ENCODE measurements around the gene TNFAIP6. TPM values are rescaled to one million over a fixed set of nuclear protein-coding genes. Genes with fewer than 3 reads are reported as not detected.

The TNFAIP6 gene
- total and polyA plus RNA-seq, 2 of the 8 experiments (the other 6 are each of a cell fraction or from before 2014, with no cell fraction given): 1.1 to 2.0 TPM

- Histone ChIP-seq H3K4me2 (ENCODE audit: insufficient read depth in 1 of 2, low read depth in 2 of 2, low read length in 2 of 2) (no peak overlapping the region), H2AK5ac (ENCODE audit: low read depth, low read length) (no peak overlapping the region), H3K18ac (ENCODE audit: extremely low read depth, low read length) (no peak overlapping the region), H2BK15ac (ENCODE audit: low read length) (no peak overlapping the region), H2BK120ac (replicated peaks; ENCODE audit: low read depth, low read length) (no peak overlapping the region), H2BK5ac (ENCODE audit: low read depth, low read length) (no peak overlapping the region), H2BK20ac (ENCODE audit: low read length) (no peak overlapping the region), H3K14ac (ENCODE audit: insufficient read length) (no peak overlapping the region), H2BK12ac (ENCODE audit: low read depth, low read length) (no peak overlapping the region), H3K56ac (replicated peaks; ENCODE audit: insufficient read length, low read depth, low read length) (no peak overlapping the region), H4K91ac (replicated peaks; ENCODE audit: insufficient read length, low read length) (no peak overlapping the region), H3K4ac (replicated peaks; ENCODE audit: insufficient read length, low read depth, low read length) (no peak overlapping the region), H3K4me1 (replicated peaks in 1 of 4; ENCODE audit: control insufficient read depth in 3 of 4, insufficient read depth in 4 of 4, low read length in 3 of 4) (peaks cover 0 to 8% (median 3%) of the 10 kb centered on the region in 4 experiments; a peak in 3 of 7 replicates), H3K4me3 (ENCODE audit: extremely low read depth in 1 of 4, insufficient read depth in 2 of 4, low read depth in 3 of 4, low read length in 4 of 4) (0 out of 8 replicates have a peak overlapping the region, but pooled peaks of 1 of the 4 experiments have one; percentile 8), H3K27ac (ENCODE audit: low read depth, low read length) (no peak overlapping the region), H3K79me1 (ENCODE audit: low read depth, low read length) (0 out of 2 replicates have a peak, but pooled peaks cover 2% of the 10 kb centered on the region), H3K23ac (ENCODE audit: insufficient read length) (no peak overlapping the region), H4K20me1 (replicated peaks in 1 of 2; ENCODE audit: control insufficient read depth in 1 of 2, insufficient read depth in 2 of 2, low read length in 2 of 2) (no peaks in the 10 kb centered on the region), H3K9me3 (ENCODE audit: insufficient read depth in 2 of 2, low read depth in 1 of 2, low read length in 1 of 2) (no peaks in the 10 kb centered on the region), H2AFZ (ENCODE audit: low read length) (no peak overlapping the region), H3K9ac (replicated peaks in 1 of 4; ENCODE audit: extremely low read depth in 1 of 4, low read depth in 3 of 4, low read length in 3 of 4) (no peak overlapping the region), H4K8ac (ENCODE audit: extremely low read depth, insufficient read depth, low read length) (no peak overlapping the region), H3K36me3 (ENCODE audit: control insufficient read depth in 2 of 4, insufficient read depth in 4 of 4, low read length in 3 of 4) (no peaks in the 10 kb centered on the region), H3K27me3 (replicated peaks in 1 of 4; ENCODE audit: control insufficient read depth in 3 of 4, extremely low read depth in 1 of 4, insufficient read depth in 3 of 4, low read length in 3 of 4) (no peaks in the 10 kb centered on the region), H3K79me2 (ENCODE audit: control insufficient read depth in 1 of 2, insufficient read depth in 2 of 2, low read length in 2 of 2) (no peaks in the 10 kb centered on the region), H4K5ac (ENCODE audit: insufficient read length, low read depth, low read length) (no peak overlapping the region), H3K23me2 (ENCODE audit: low read depth, low read length) (no peaks in the 10 kb centered on the region)
- FAIRE-seq (peak; percentile 70), DNase-seq (ENCODE audit: low read depth in 1 of 2, low spot score in 2 of 2) (no peak)
- WGBS, 2 experiments (ENCODE audit: extremely low coverage in 1 of 2, insufficient coverage in 1 of 2, insufficient read length in 1 of 2, insufficient replicate concordance in 2 of 2, low coverage in 1 of 2, low lambda C conversion rate in 2 of 2, missing lambda C conversion rate in 1 of 2): 32% methylated on average over 3 of the region's 3 CpGs; no CpG with 5 or more reads in 1 of the 2 experiments
- POLR2A ChIA-PET (ENCODE audit: partially characterized antibody): no interaction called here
- CTCF ChIA-PET (ENCODE audit: partially characterized antibody): no interaction called here
- TF ChIP-seq TCF12 (IDR thresholded peaks at IDR 0.05; ENCODE audit: low read depth, low read length) (no peak), JUN (IDR thresholded peaks at IDR 0.05; ENCODE audit: low read depth, low read length) (no peak), EGR1 (IDR thresholded peaks at IDR 0.05; ENCODE audit: borderline replicate concordance, low read depth, low read length) (no peak), TBP (IDR thresholded peaks at IDR 0.05; ENCODE audit: low read depth, low read length) (no peak), POU5F1 (IDR thresholded peaks at IDR 0.05; ENCODE audit: low read depth, low read length) (0 out of 2 replicates have a peak, but pooled peaks have one; percentile 25), SRF (IDR thresholded peaks at IDR 0.05; ENCODE audit: low read depth, low read length) (no peak), MAX (IDR thresholded peaks at IDR 0.05) (no peak), TAF1 (IDR thresholded peaks at IDR 0.05; ENCODE audit: low read depth, low read length) (no peak), CEBPB (IDR thresholded peaks at IDR 0.05; ENCODE audit: low read depth, low read length) (peak; percentile 66; the same call in 1 of the 2 replicates), YY1 (IDR thresholded peaks at IDR 0.05; ENCODE audit: low read depth, low read length) (no peak), CHD2 (IDR thresholded peaks at IDR 0.05; ENCODE audit: low read length) (no peak)
Measured at GRCh38 chr2:151333083-151333482, 24.3 kb upstream of the TNFAIP6 start.

All from H1 (cell line).